ENCODE results near the gene CAMKMT.
A peak's percentile ranks its signal among the peaks of the same experiment; 100 is the strongest.

CAMKMT gene

GRCh38 chr2:44718431-44718830 lies 356.7 kb downstream of the CAMKMT start:
- DNase-seq (ENCODE audit: low read depth) = no peak
- H3K4me3 ChIP-seq (ENCODE audit: low read depth, low read length) = no peak overlapping the region
- TF ChIP-seq, protein P1, sequence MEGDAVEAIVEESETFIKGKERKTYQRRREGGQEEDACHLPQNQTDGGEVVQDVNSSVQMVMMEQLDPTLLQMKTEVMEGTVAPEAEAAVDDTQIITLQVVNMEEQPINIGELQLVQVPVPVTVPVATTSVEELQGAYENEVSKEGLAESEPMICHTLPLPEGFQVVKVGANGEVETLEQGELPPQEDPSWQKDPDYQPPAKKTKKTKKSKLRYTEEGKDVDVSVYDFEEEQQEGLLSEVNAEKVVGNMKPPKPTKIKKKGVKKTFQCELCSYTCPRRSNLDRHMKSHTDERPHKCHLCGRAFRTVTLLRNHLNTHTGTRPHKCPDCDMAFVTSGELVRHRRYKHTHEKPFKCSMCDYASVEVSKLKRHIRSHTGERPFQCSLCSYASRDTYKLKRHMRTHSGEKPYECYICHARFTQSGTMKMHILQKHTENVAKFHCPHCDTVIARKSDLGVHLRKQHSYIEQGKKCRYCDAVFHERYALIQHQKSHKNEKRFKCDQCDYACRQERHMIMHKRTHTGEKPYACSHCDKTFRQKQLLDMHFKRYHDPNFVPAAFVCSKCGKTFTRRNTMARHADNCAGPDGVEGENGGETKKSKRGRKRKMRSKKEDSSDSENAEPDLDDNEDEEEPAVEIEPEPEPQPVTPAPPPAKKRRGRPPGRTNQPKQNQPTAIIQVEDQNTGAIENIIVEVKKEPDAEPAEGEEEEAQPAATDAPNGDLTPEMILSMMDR (IDR thresholded peaks at IDR 0.05; ENCODE audit: control insufficient read depth, extremely low read depth, insufficient read depth) = no peak

- no peak for DNase-seq (ENCODE audit: low read depth)
- TF ChIP-seq, protein P1 (IDR thresholded peaks at IDR 0.05; ENCODE audit: control insufficient read depth, extremely low read depth, insufficient read depth) = no peak
- H3K4me3 ChIP-seq (ENCODE audit: low read depth, low read length) = no peak overlapping the region
These were observed 357.8 kb downstream of the CAMKMT start for GRCh38 chr2:44719562-44719961.

DNA sequence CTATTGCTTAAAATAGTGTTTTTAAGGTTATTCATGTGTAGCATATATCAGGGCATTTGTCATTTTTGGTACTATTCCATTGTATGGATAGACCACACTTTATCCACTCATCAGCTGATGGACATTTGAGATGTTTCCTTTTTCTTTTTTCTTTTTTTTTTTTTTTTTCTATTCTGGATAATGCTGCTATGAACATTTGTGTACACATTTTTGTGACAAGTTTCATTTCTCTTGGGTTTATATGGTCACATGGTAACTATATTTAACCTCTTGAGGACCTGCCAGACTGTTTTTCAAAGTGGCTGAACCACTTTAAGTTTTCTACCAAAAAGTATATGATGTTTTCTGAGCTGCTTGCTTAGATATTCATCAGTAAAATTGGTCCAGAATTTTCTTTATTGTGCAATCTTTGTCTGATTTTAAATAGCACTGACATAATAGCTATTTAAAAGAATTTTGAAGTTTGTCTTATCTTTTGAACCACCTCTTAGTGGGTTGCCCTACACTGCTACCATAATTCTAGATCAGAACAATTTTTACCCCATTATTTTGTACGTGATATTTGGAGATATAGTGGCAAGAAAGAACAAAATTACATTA lies 360.4 kb downstream of the CAMKMT start:
- H3K4me3 ChIP-seq (ENCODE audit: low read depth, low read length) = no peak overlapping the region
- TF ChIP-seq, protein P1 (IDR thresholded peaks at IDR 0.05; ENCODE audit: control insufficient read depth, extremely low read depth, insufficient read depth) = no peak
- DNase-seq (ENCODE audit: low read depth) = no peak

- TF ChIP-seq, protein P1 (IDR thresholded peaks at IDR 0.05; ENCODE audit: control insufficient read depth, extremely low read depth, insufficient read depth) = no peak
- H3K4me3 ChIP-seq (ENCODE audit: low read depth, low read length) = no peak overlapping the region
- no peak for DNase-seq (ENCODE audit: low read depth)
These were observed 362.2 kb downstream of the CAMKMT start for GRCh38 chr2:44723921-44724320.

GRCh38 chr2:44730593-44730992 lies 368.8 kb downstream of the CAMKMT start:
- TF ChIP-seq, protein P1 (IDR thresholded peaks at IDR 0.05; ENCODE audit: control insufficient read depth, extremely low read depth, insufficient read depth) = no peak

GRCh38 chr2:44731505-44731904 lies 369.8 kb downstream of the CAMKMT start:
- TF ChIP-seq, protein P1 (IDR thresholded peaks at IDR 0.05; ENCODE audit: control insufficient read depth, extremely low read depth, insufficient read depth) = no peak
- H3K4me3 ChIP-seq (ENCODE audit: low read depth, low read length) = no peak overlapping the region
- DNase-seq (ENCODE audit: low read depth) = no peak

More at GRCh38 chr2:44730593-44730992, 368.8 kb downstream of the CAMKMT start:
- peak; percentile 32 for DNase-seq (ENCODE audit: low read depth)
- H3K4me3 ChIP-seq (ENCODE audit: low read depth, low read length) = no peak overlapping the region

Data from LNCaP clone FGC (cell line).